ENCODE results near the gene PTGFRN.
"Not testable (repeated sequence)": the region's sequence is repeated elsewhere in the genome, so short reads cannot be mapped to it uniquely, and the experiment has no call there.

The PTGFRN gene

GRCh38 chr1:116909512-116910378, at the start of gene PTGFRN:
Gene PTGFRN (plus strand): TSS chr1:116909916. CDS start chr1:116910204, 288 bp downstream.
- intact Hi-C loops (cut with DNase I), result no loop called here
- peak in 8 of 10 donors; percentile 41 to 92 (median 52) for DNase-seq

GRCh38 chr1:116860167-116860566, 49.5 kb upstream of the PTGFRN start:
- DNase-seq; intact Hi-C loops (cut with DNase I): not testable (repeated sequence)

- DNase-seq, result no peak
- intact Hi-C loops (cut with DNase I), result no loop called here
Observed at GRCh38 chr1:116861137-116861536, 48.6 kb upstream of the PTGFRN start.

- DNase-seq; intact Hi-C loops (cut with DNase I): not testable (repeated sequence)
Observed at GRCh38 chr1:116863031-116863430, 46.7 kb upstream of the PTGFRN start.

- DNase-seq; intact Hi-C loops (cut with DNase I): not testable (repeated sequence)
Observed at GRCh38 chr1:116866478-116866877, 43.2 kb upstream of the PTGFRN start.

GRCh38 chr1:116868385-116868784, 41.3 kb upstream of the PTGFRN start:
- no peak for DNase-seq
- intact Hi-C loops (cut with DNase I), result no loop called here

- DNase-seq, result no peak
- intact Hi-C loops (cut with DNase I), result no loop called here
Observed at GRCh38 chr1:116869611-116870010, 40.1 kb upstream of the PTGFRN start.

GRCh38 chr1:116870300-116870699, 39.4 kb upstream of the PTGFRN start:
- no peak for DNase-seq
- intact Hi-C loops (cut with DNase I), result no loop called here

- DNase-seq, result no peak
- intact Hi-C loops (cut with DNase I), result no loop called here
Observed at GRCh38 chr1:116871779-116872146, 38.0 kb upstream of the PTGFRN start.

GRCh38 chr1:116873680-116874271, 35.9 kb upstream of the PTGFRN start:
- intact Hi-C loops (cut with DNase I), result no loop called here
- DNase-seq, result no peak

GRCh38 chr1:116874733-116875249, 34.9 kb upstream of the PTGFRN start:
- peak in 1 of 10 donors; percentile 79 for DNase-seq
- intact Hi-C loops (cut with DNase I), result loop anchor here (5.0 kb wide), 1 partner anchor 43 kb away; no protein-coding TSS in a partner anchor

- DNase-seq, result no peak
- intact Hi-C loops (cut with DNase I), result loop anchor here (5.0 kb wide), 1 partner anchor 42 kb away; no protein-coding TSS in a partner anchor
Observed at GRCh38 chr1:116875391-116875790, 34.3 kb upstream of the PTGFRN start.

GRCh38 chr1:116875946-116876345, 33.8 kb upstream of the PTGFRN start:
- intact Hi-C loops (cut with DNase I), result loop anchor here (5.0 kb wide), 1 partner anchor 41 kb away; no protein-coding TSS in a partner anchor
- DNase-seq, result peak in 1 of 10 donors; percentile 49

GRCh38 chr1:116877141-116877818, 32.4 kb upstream of the PTGFRN start:
- no peak for DNase-seq
- intact Hi-C loops (cut with DNase I), result loop anchor here (5.0 kb wide), 1 partner anchor 40 kb away; no protein-coding TSS in a partner anchor

- intact Hi-C loops (cut with DNase I), result loop anchor here (5.0 kb wide), 1 partner anchor 38 kb away; no protein-coding TSS in a partner anchor
- DNase-seq, result peak in 2 of 10 donors; percentile 11 to 73
Observed at GRCh38 chr1:116878804-116879477, 30.8 kb upstream of the PTGFRN start.

GRCh38 chr1:116879478-116880133, 30.1 kb upstream of the PTGFRN start:
- DNase-seq, result peak in 2 of 10 donors; percentile 53 to 73
- intact Hi-C loops (cut with DNase I), result loop anchor here (5.0 kb wide), 1 partner anchor 38 kb away; no protein-coding TSS in a partner anchor

GRCh38 chr1:116880917-116881316, 28.8 kb upstream of the PTGFRN start:
- no peak for DNase-seq
- intact Hi-C loops (cut with DNase I), result no loop called here

- DNase-seq, result peak in 4 of 10 donors; percentile 14 to 83 (median 26)
- intact Hi-C loops (cut with DNase I), result no loop called here
Observed at GRCh38 chr1:116881879-116882520, 27.7 kb upstream of the PTGFRN start.

- intact Hi-C loops (cut with DNase I), result no loop called here
- DNase-seq, result no peak
Observed at GRCh38 chr1:116882866-116883265, 26.9 kb upstream of the PTGFRN start.
